Brain microvascular endothelial cell (primary cell): Measurements from ENCODE around the gene ST8SIA1.

ENCODE experiments used
- DNase-seq: peaks from one replicate; pipeline ENCODE4 v3.0.0-alpha.2; 2020
- H3K27ac ChIP-seq: fragments of 250-450 bp; sonication (Bioruptor Pico); 2 replicates; pipeline ENCODE4 v1.5.1; 2020; ENCODE audit warnings: mild to moderate bottlenecking, moderate library complexity
- H3K27me3 ChIP-seq: fragments of 250-450 bp; sonication (Bioruptor Pico); replicated peaks from 2 replicates; pipeline ENCODE4 v1.5.1; 2020; ENCODE audit warnings: mild to moderate bottlenecking
- H3K36me3 ChIP-seq: fragments of 250-450 bp; sonication (Bioruptor Pico); replicated peaks from 2 replicates; pipeline ENCODE4 v1.5.1; 2020; ENCODE audit warnings: mild to moderate bottlenecking
- H3K4me3 ChIP-seq: 2 replicates; pipeline ENCODE4 v1.5.1; 2011; ENCODE audit warnings: low read depth, mild to moderate bottlenecking, control low read depth, low read length, moderate library complexity
- CTCF ChIP-seq: IDR thresholded peaks from 2 replicates; pipeline ENCODE4 v1.5.1; 2011; ENCODE audit warnings: low read depth, mild to moderate bottlenecking, moderate library complexity, low read length, control low read depth, inconsistent platforms; ENCODE audit errors: missing control alignments
- in situ Hi-C: cut with HindIII; loops from 2 replicates; pipeline ENCODE4 v1.10.0; 2017; ENCODE audit warnings: low sequenced_read_pairs, low pct_ligation_motif_present

Gene ST8SIA1

GRCh38 chr12:22268406-22268805 lies 66.1 kb downstream of the ST8SIA1 start:
- DNase-seq = no peak
- no peak overlapping the region for H3K27ac ChIP-seq
- no peaks in the 10 kb centered on the region for H3K27me3 ChIP-seq
- in situ Hi-C loops = no loop called here
- no peak overlapping the region for H3K4me3 ChIP-seq
- H3K36me3 ChIP-seq = no peaks in the 10 kb centered on the region
- TF ChIP-seq CTCF = no peak

DNA sequence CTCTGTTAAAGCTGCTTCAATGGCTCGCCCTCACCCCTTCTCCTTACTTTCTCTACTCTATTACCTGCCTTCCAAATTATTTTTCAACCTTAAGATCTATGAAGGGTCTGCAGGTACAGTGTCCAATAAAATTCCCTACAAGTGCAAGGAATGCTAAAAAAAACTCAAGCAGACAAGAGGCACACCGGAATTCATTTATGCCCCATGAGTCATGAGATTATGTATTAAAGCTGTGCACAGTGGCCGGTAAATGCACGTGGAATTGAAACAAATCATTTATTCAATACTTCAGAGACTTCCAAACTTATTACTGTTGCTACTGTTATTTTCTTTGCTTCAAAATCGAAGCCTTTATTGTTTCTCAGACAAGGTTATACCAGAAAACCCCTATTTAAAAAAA lies 68.4 kb downstream of the ST8SIA1 start:
- Histone ChIP-seq H3K27ac (no peak overlapping the region), H3K27me3 (no peaks in the 10 kb centered on the region), H3K4me3 (no peak overlapping the region), H3K36me3 (no peaks in the 10 kb centered on the region)
- in situ Hi-C loops = no loop called here
- no peak for DNase-seq
- no peak for TF ChIP-seq CTCF

DNA sequence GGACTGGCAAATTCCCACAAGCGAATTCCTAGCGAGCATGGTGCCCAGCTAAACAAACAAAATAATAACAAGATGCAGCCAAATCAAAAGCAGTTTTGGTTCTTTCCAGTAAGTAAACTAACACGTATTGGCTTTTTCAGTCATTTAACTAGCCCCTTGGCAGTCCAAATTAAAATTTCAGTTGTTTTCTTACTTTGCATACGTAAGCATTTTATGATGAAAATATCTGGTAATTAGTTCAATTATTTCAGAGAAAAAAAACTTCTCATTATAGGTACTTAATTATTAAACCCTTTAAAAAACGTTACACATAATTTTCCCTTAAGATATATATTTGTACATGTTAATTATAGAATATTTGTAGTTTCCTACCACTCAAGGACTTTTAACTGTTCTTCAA lies 70.1 kb downstream of the ST8SIA1 start:
- no peak for DNase-seq
- H3K36me3 ChIP-seq = no peaks in the 10 kb centered on the region
- H3K27me3 ChIP-seq = no peaks in the 10 kb centered on the region
- no peak for TF ChIP-seq CTCF
- no peak overlapping the region for H3K27ac ChIP-seq
- H3K4me3 ChIP-seq = no peak overlapping the region
- in situ Hi-C loops = no loop called here

DNA sequence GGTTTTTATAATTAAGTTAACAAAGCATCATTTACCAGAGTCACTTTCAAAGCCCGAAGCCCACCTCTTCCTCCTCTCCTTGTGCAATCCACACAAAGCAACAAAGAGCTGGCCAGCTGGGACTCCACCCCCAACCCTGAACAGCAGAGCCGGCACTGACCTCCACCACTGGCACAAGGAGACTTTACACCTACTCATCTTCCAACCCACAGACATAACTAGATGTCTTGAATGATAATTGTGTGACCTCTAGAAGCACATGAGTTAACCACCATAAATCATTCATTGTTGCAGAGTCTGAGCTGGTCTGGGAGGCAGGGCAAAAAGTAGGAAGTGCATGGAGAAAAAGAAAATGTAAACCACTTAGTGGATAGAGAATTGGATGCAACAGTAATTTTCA lies 72.2 kb downstream of the ST8SIA1 start:
- H3K27ac ChIP-seq = no peak overlapping the region
- in situ Hi-C loops = no loop called here
- no peak for TF ChIP-seq CTCF
- DNase-seq = no peak
- H3K27me3 ChIP-seq = no peaks in the 10 kb centered on the region
- no peak overlapping the region for H3K4me3 ChIP-seq
- no peaks in the 10 kb centered on the region for H3K36me3 ChIP-seq

DNA sequence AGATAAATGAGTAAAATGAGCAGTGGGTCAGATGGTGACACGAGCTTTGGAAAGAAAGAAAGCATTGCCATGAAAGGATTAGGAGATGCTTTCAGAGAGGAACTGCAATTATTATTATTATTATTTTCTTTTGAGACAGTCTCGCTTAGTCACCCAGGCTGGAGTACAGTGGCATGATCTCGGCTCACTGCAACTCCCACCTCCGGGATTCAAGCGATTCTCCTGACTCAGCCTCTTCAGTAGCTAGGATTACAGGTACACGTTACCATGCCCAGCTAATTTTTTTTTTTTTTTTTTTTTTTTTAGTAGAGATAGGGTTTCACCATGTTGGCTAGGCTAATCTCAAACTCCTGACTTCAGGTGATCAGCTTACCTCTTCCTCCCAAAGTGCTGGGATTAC lies 77.4 kb downstream of the ST8SIA1 start:
- no peak for DNase-seq
- Histone ChIP-seq H3K4me3 (no peak overlapping the region), H3K27me3 (no peaks in the 10 kb centered on the region), H3K36me3 (no peaks in the 10 kb centered on the region), H3K27ac (no peak overlapping the region)
- in situ Hi-C loops = no loop called here
- TF ChIP-seq CTCF = no peak

DNA sequence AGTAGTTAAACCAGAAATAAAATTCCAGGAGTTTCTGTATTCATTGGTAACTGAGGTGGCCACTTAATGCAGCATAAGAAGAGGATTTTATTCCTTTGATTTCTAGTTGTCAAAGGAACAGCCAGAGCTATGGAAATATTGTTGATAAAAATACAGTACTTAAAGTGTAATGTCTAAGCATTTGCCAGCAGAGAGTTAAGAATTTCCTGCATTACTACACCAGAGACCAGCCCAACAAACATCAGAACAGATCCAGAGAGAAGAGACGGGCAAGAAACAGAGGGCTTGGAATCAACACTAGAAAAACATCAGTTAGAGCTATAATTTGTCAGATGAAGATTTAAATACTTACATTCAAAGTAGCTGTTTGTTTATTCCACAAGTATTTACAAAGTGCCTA lies 77.9 kb downstream of the ST8SIA1 start:
- no peak for TF ChIP-seq CTCF
- in situ Hi-C loops = no loop called here
- H3K27me3 ChIP-seq = no peaks in the 10 kb centered on the region
- H3K36me3 ChIP-seq = no peaks in the 10 kb centered on the region
- no peak overlapping the region for H3K4me3 ChIP-seq
- no peak for DNase-seq
- no peak overlapping the region for H3K27ac ChIP-seq
